H1 (cell line): ENCODE measurements around the gene GDF2. TPM values are rescaled to one million over a fixed set of nuclear protein-coding genes. Genes with fewer than 3 reads are reported as not detected.

Experiments used
- CTCF ChIA-PET: fragments of 300-600 bp; sonication (Branson Sonifier 250); formaldehyde crosslinking; loops from one replicate; lab custom pipeline; 2021; ENCODE audit not compliant: partially characterized antibody; lab: Charles Lee
- POLR2A ChIA-PET: fragments of 300-600 bp; sonication (Branson Sonifier 250); formaldehyde crosslinking; loops from one replicate; lab custom pipeline; 2021; ENCODE audit warnings: inconsistent platforms; ENCODE audit not compliant: partially characterized antibody; lab: Charles Lee
- DNase-seq, 2 experiments: peaks; one replicate each; pipeline versions ENCODE4 v3.0.0 to v3.0.0-alpha.2; 2010 to 2022; ENCODE audit warnings: low spot score in 2 of 2, low read depth in 1 of 2, mixed read lengths in 1 of 2
- FAIRE-seq: peaks from 2 replicates; lab custom pipeline; 2011; peaks lifted over from hg19 to GRCh38; lab: Jason Lieb, UNC
- H2AFZ ChIP-seq: 2 replicates; pipeline ENCODE4 v1.8.1; 2012; ENCODE audit warnings: low read length, inconsistent platforms
- H2AK5ac ChIP-seq: 2 replicates; pipeline ENCODE4 v1.6.1; 2013; ENCODE audit warnings: low read depth, low read length
- H2BK120ac ChIP-seq: replicated peaks from 2 replicates; pipeline ENCODE3; 2013; ENCODE audit warnings: low read depth, low read length, inconsistent platforms
- H2BK12ac ChIP-seq: 2 replicates; pipeline ENCODE4 v1.6.1; 2013; ENCODE audit warnings: low read depth, low read length
- H2BK15ac ChIP-seq: 2 replicates; pipeline ENCODE4 v1.6.1; 2013; ENCODE audit warnings: low read length
- H2BK20ac ChIP-seq: 2 replicates; pipeline ENCODE4 v1.6.1; 2013; ENCODE audit warnings: low read length
- H2BK5ac ChIP-seq: 2 replicates; pipeline ENCODE4 v1.6.1; 2013; ENCODE audit warnings: low read depth, low read length
- H3K14ac ChIP-seq: 2 replicates; pipeline ENCODE4 v1.6.1; 2013; ENCODE audit warnings: inconsistent platforms; ENCODE audit not compliant: insufficient read length
- H3K18ac ChIP-seq: 2 replicates; pipeline ENCODE4 v1.6.1; 2013; ENCODE audit warnings: low read length; ENCODE audit errors: extremely low read depth
- H3K23ac ChIP-seq: 2 replicates; pipeline ENCODE4 v1.6.1; 2013; ENCODE audit warnings: inconsistent platforms; ENCODE audit not compliant: insufficient read length
- H3K23me2 ChIP-seq: 2 replicates; pipeline ENCODE4 v1.6.1; 2013; ENCODE audit warnings: low read depth, low read length
- H3K27ac ChIP-seq: 2 replicates; pipeline ENCODE4 v1.6.1; 2011; ENCODE audit warnings: low read depth, low read length, inconsistent platforms
- H3K27me3 ChIP-seq, 4 experiments: replicated peaks in 1 of 4; 1 replicate in 1 of 4; 2 replicates in 3 of 4; pipeline versions ENCODE4 v1.6.1 to v1.8.1; 2011 to 2013; ENCODE audit warnings: low read length in 3 of 4, mild to moderate bottlenecking in 3 of 4, inconsistent platforms in 2 of 4, mixed read lengths in 2 of 4, moderate library complexity in 1 of 4; ENCODE audit not compliant: control insufficient read depth in 3 of 4, insufficient read depth in 3 of 4; ENCODE audit errors: extremely low read depth in 1 of 4
- H3K36me3 ChIP-seq, 4 experiments: 2 replicates each; pipeline versions ENCODE4 v1.6.1 to v1.8.1; 2011 to 2013; ENCODE audit warnings: mild to moderate bottlenecking in 4 of 4, low read length in 3 of 4, moderate library complexity in 2 of 4, control low read depth in 1 of 4, inconsistent platforms in 1 of 4; ENCODE audit not compliant: insufficient read depth in 4 of 4, control insufficient read depth in 2 of 4
- H3K4ac ChIP-seq: replicated peaks from 2 replicates; pipeline ENCODE3; 2013; ENCODE audit warnings: low read length, low read depth, mixed read lengths, inconsistent platforms; ENCODE audit not compliant: insufficient read length
- H3K4me1 ChIP-seq, 4 experiments: replicated peaks in 1 of 4; 1 replicate in 1 of 4; 2 replicates in 3 of 4; pipeline versions ENCODE4 v1.6.1 to v1.8.1; 2011 to 2013; ENCODE audit warnings: low read length in 3 of 4, inconsistent platforms in 2 of 4, mixed read lengths in 1 of 4; ENCODE audit not compliant: insufficient read depth in 4 of 4, control insufficient read depth in 3 of 4
- H3K4me2 ChIP-seq, 2 experiments: 2 replicates each; pipeline versions ENCODE4 v1.6.1 to v1.8.1; 2011 to 2013; ENCODE audit warnings: low read depth in 2 of 2, low read length in 2 of 2, control low read depth in 1 of 2, inconsistent platforms in 1 of 2, mild to moderate bottlenecking in 1 of 2; ENCODE audit not compliant: insufficient read depth in 1 of 2
- H3K4me3 ChIP-seq, 4 experiments: fragments of 200-600, 300-600 bp in 1 of 4; sonication (generic), shearing (Covaris generic), sonication (Bioruptor Twin) in 1 of 4; 2 replicates each; pipeline versions ENCODE4 v1.5.1 to v1.8.1; 2011 to 2016; ENCODE audit warnings: low read length in 4 of 4, low read depth in 3 of 4, control low read depth in 2 of 4, inconsistent platforms in 2 of 4, mild to moderate bottlenecking in 2 of 4, mixed read lengths in 1 of 4, moderate library complexity in 1 of 4; ENCODE audit not compliant: insufficient read depth in 2 of 4; ENCODE audit errors: extremely low read depth in 1 of 4
- H3K56ac ChIP-seq: replicated peaks from 2 replicates; pipeline ENCODE3; 2013; ENCODE audit warnings: low read depth, mild to moderate bottlenecking, mixed read lengths, low read length, inconsistent platforms; ENCODE audit not compliant: insufficient read length
- H3K79me1 ChIP-seq: 2 replicates; pipeline ENCODE4 v1.6.1; 2013; ENCODE audit warnings: low read depth, low read length, control low read depth
- H3K79me2 ChIP-seq, 2 experiments: 2 replicates each; pipeline versions ENCODE4 v1.6.1 to v1.8.1; 2012 to 2013; ENCODE audit warnings: low read length in 2 of 2, mild to moderate bottlenecking in 2 of 2, inconsistent platforms in 1 of 2; ENCODE audit not compliant: insufficient read depth in 2 of 2, control insufficient read depth in 1 of 2
- H3K9ac ChIP-seq, 4 experiments: replicated peaks in 1 of 4; 1 replicate in 1 of 4; 2 replicates in 3 of 4; pipeline versions ENCODE4 v1.6.1 to v1.8.1; 2011 to 2013; ENCODE audit warnings: low read depth in 3 of 4, low read length in 3 of 4, control low read depth in 2 of 4, mild to moderate bottlenecking in 2 of 4, moderate library complexity in 2 of 4, inconsistent platforms in 1 of 4; ENCODE audit errors: extremely low read depth in 1 of 4
- H3K9me3 ChIP-seq, 2 experiments: 2 replicates each; pipeline versions ENCODE4 v1.6.1 to v1.8.1; 2012 to 2013; ENCODE audit warnings: mild to moderate bottlenecking in 2 of 2, moderate library complexity in 2 of 2, control low read depth in 1 of 2, inconsistent platforms in 1 of 2, low read depth in 1 of 2, low read length in 1 of 2, mixed read lengths in 1 of 2; ENCODE audit not compliant: insufficient read depth in 2 of 2
- H4K20me1 ChIP-seq, 2 experiments: replicated peaks in 1 of 2; 2 replicates each; pipeline versions ENCODE3 to v1.8.1; 2011 to 2013; ENCODE audit warnings: inconsistent platforms in 2 of 2, low read length in 2 of 2, mild to moderate bottlenecking in 1 of 2; ENCODE audit not compliant: insufficient read depth in 2 of 2, control insufficient read depth in 1 of 2
- H4K5ac ChIP-seq: 2 replicates; pipeline ENCODE4 v1.6.1; 2013; ENCODE audit warnings: low read length, low read depth, mixed read lengths, inconsistent platforms; ENCODE audit not compliant: insufficient read length
- H4K8ac ChIP-seq: 2 replicates; pipeline ENCODE4 v1.8.0; 2013; ENCODE audit warnings: mild to moderate bottlenecking, moderate library complexity, low read length, inconsistent platforms; ENCODE audit not compliant: insufficient read depth; ENCODE audit errors: extremely low read depth
- H4K91ac ChIP-seq: replicated peaks from 2 replicates; pipeline ENCODE3; 2013; ENCODE audit warnings: low read length, mixed read lengths, inconsistent platforms; ENCODE audit not compliant: insufficient read length
- BACH1 ChIP-seq: IDR thresholded peaks from 2 replicates; pipeline ENCODE4 v1.6.1; 2012; ENCODE audit warnings: low read length, improper control_type of control experiment
- BRCA1 ChIP-seq: IDR thresholded peaks from 2 replicates; pipeline ENCODE4 v1.6.1; 2012; ENCODE audit warnings: low read depth, low read length, improper control_type of control experiment
- CHD2 ChIP-seq: IDR thresholded peaks from 2 replicates; pipeline ENCODE4 v1.6.1; 2012; ENCODE audit warnings: low read length, improper control_type of control experiment
- EGR1 ChIP-seq: IDR thresholded peaks from 2 replicates; pipeline ENCODE4 v1.6.1; 2011; ENCODE audit warnings: low read depth, low read length, borderline replicate concordance
- JUND ChIP-seq: IDR thresholded peaks from 2 replicates; pipeline ENCODE4 v1.6.1; 2011; ENCODE audit warnings: mild to moderate bottlenecking, improper control_type of control experiment, low read length
- KDM5A ChIP-seq: fragments of 200-600 bp; IDR thresholded peaks from 2 replicates; pipeline ENCODE4 v1.7.1; 2012; ENCODE audit warnings: mild to moderate bottlenecking, low read length, inconsistent platforms, mixed read lengths
- NANOG ChIP-seq: IDR thresholded peaks from 2 replicates; pipeline ENCODE4 v1.6.1; 2011; ENCODE audit warnings: low read length, low read depth, mild to moderate bottlenecking, inconsistent platforms; ENCODE audit not compliant: insufficient read depth, poor library complexity, severe bottlenecking
- RNF2 ChIP-seq: fragments of 200-900, 300-1000 bp; sonication (generic); IDR thresholded peaks from 2 replicates; pipeline ENCODE4 v1.7.1; 2016; ENCODE audit warnings: borderline replicate concordance, low read depth, mild to moderate bottlenecking, antibody characterized with exemption, low read length; ENCODE audit not compliant: poor library complexity, severe bottlenecking; ENCODE audit errors: missing control alignments
- SIX5 ChIP-seq: IDR thresholded peaks from 2 replicates; pipeline ENCODE4 v1.6.1; 2011; ENCODE audit warnings: mild to moderate bottlenecking, low read depth, low read length
- TBP ChIP-seq: IDR thresholded peaks from 2 replicates; pipeline ENCODE4 v1.6.1; 2011; ENCODE audit warnings: low read depth, low read length, improper control_type of control experiment
- ZNF274 ChIP-seq: IDR thresholded peaks from 2 replicates; pipeline ENCODE4 v1.7.0; 2012; ENCODE audit warnings: low read length, borderline replicate concordance; ENCODE audit errors: extremely low read depth
- WGBS, 2 experiments: shearing (Covaris generic) in 1 of 2; methylation state at CpG; one replicate each; pipeline versions ENCODE4 v1.1.6 to v1.1.7; 2013 to 2015; ENCODE audit warnings: low lambda C conversion rate in 2 of 2, mixed read lengths in 2 of 2, inconsistent platforms in 1 of 2, low coverage in 1 of 2, missing lambda C conversion rate in 1 of 2; ENCODE audit not compliant: insufficient replicate concordance in 2 of 2, insufficient coverage in 1 of 2, insufficient read length in 1 of 2; ENCODE audit errors: extremely low coverage in 1 of 2, missing lambda C conversion rate in 1 of 2; 5-methylcytosine and 5-hydroxymethylcytosine counted together
- polyA plus RNA-seq, 7 experiments: library from polyadenylated mRNA; depleted of rRNA in 3 of 7; stranded (reverse) in 5 of 7; unstranded in 2 of 7; fragments of >200 nt in 5 of 7; fragments of 200-250 nt in 2 of 7; gene quantifications; 1 replicate in 5 of 7; 2 replicates in 1 of 7; 4 replicates in 1 of 7; pipeline versions ENCODE4 v1.2.1 to v1.2.3, GENCODE V29; 2011 to 2013; ENCODE audit warnings: missing spikeins in 2 of 7, mixed read lengths in 2 of 7
- total RNA-seq: library from RNA; stranded (reverse); fragmentation: NEBNext Ultra II Directional; extraction: Animal tissue kit (Norgen Biotek cat#: 25700); gene quantifications from 2 replicates; pipeline ENCODE4 v1.2.1, GENCODE V29; 2021
- TF ChIP-seq, protein P1 (sequence below): IDR thresholded peaks from 2 replicates; pipeline ENCODE4 v1.6.1; 2011; ENCODE audit warnings: low read length, improper control_type of control experiment
- TF ChIP-seq, protein P2 (sequence below): IDR thresholded peaks from 2 replicates; pipeline ENCODE4 v1.6.1; 2012; ENCODE audit warnings: inconsistent platforms

The GDF2 gene
- total and polyA plus RNA-seq, 2 of the 8 experiments (the other 6 are each of a cell fraction or from before 2014, with no cell fraction given), result not detected

DNA sequence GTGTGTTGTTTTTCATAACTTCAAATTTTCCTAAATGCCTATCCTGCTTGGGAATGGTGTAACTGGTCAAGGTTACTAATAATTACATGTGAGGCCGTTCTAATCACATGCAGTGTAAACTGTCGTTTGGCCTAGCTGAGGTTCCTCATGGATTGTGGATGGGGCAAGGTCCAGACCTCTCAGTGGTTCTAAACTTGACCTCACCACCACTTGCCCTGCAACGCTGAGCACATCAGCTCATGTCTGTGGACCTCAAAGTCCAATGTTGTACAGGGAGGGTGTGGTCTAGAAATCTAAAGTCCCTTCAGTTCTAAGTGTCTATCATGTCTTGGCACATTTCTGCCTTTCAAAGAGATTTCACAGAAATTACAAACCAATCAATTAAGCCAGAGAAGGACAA, 41.5 kb downstream of the GDF2 start:
- ChIA-PET CTCF (interaction anchor here (1.2 to 8.9 kb wide), 6 partner anchors 10 to 332 kb away, joined by 3 to 132 read pairs (median 14); partner anchors contain the start of gene RBP3), POLR2A (interaction anchor here (1.2 to 1.8 kb wide), 2 partner anchors 13 to 21 kb away, joined by 3 to 4 read pairs; partner anchors contain the start of gene ZNF488)
- no peak overlapping the region for H3K4ac ChIP-seq
- H3K56ac ChIP-seq, result no peak overlapping the region
- H3K4me1 ChIP-seq, result peaks cover 2 to 7% (median 3%) of the 10 kb centered on the region in 4 experiments; a peak in 3 of 7 replicates
- WGBS, 2 experiments, result 85% methylated on average over 3 of the region's 3 CpGs; no CpG with 5 or more reads in 1 of the 2 experiments
- no peaks in the 10 kb centered on the region for H3K27me3 ChIP-seq
- H4K91ac ChIP-seq, result no peak overlapping the region
- H3K36me3 ChIP-seq, result no peaks in the 10 kb centered on the region
- no peak for DNase-seq
- no peaks in the 10 kb centered on the region for H3K9me3 ChIP-seq
- no peaks in the 10 kb centered on the region for H3K79me2 ChIP-seq
- H3K4me3 ChIP-seq, result no peak overlapping the region
- H3K4me2 ChIP-seq, result no peak overlapping the region
- H2BK15ac ChIP-seq, result no peak overlapping the region
- H3K23ac ChIP-seq, result no peak overlapping the region
- no peak overlapping the region for H2AK5ac ChIP-seq
- no peak overlapping the region for H2BK20ac ChIP-seq
- H3K23me2 ChIP-seq, result no peaks in the 10 kb centered on the region
- H3K14ac ChIP-seq, result no peak overlapping the region
- no peak for FAIRE-seq
- no peak overlapping the region for H2AFZ ChIP-seq
- no peak overlapping the region for H3K18ac ChIP-seq
- H2BK120ac ChIP-seq, result no peak overlapping the region
- no peak overlapping the region for H3K27ac ChIP-seq
- H4K5ac ChIP-seq, result no peak overlapping the region
- H2BK5ac ChIP-seq, result no peak overlapping the region
- no peaks in the 10 kb centered on the region for H4K20me1 ChIP-seq
- H3K79me1 ChIP-seq, result no peaks in the 10 kb centered on the region
- no peak overlapping the region for H4K8ac ChIP-seq
- H2BK12ac ChIP-seq, result no peak overlapping the region
- no peak overlapping the region for H3K9ac ChIP-seq
- TF ChIP-seq SIX5 (no peak), ZNF274 (no peak), CHD2 (no peak), JUND (no peak), NANOG (no peak), EGR1 (no peak), BACH1 (no peak), TBP (no peak), KDM5A (no peak), BRCA1 (no peak), RNF2 (no peak)
- TF ChIP-seq, protein P1, sequence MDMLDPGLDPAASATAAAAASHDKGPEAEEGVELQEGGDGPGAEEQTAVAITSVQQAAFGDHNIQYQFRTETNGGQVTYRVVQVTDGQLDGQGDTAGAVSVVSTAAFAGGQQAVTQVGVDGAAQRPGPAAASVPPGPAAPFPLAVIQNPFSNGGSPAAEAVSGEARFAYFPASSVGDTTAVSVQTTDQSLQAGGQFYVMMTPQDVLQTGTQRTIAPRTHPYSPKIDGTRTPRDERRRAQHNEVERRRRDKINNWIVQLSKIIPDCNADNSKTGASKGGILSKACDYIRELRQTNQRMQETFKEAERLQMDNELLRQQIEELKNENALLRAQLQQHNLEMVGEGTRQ, result no peak
- TF ChIP-seq, protein P2, sequence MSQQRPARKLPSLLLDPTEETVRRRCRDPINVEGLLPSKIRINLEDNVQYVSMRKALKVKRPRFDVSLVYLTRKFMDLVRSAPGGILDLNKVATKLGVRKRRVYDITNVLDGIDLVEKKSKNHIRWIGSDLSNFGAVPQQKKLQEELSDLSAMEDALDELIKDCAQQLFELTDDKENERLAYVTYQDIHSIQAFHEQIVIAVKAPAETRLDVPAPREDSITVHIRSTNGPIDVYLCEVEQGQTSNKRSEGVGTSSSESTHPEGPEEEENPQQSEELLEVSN, result no peak
